Measurements from ENCODE around the gene ELP2.

- no peak for TF ChIP-seq KLF9 (tag by site-specific recombination; IDR thresholded peaks at IDR 0.05; ENCODE audit: low read depth)
- TF ChIP-seq ZNF623 (tag by site-specific recombination; IDR thresholded peaks at IDR 0.05), result no peak
- TF ChIP-seq ZNF677 (tag by site-specific recombination; IDR thresholded peaks at IDR 0.05), result no peak
- TF ChIP-seq ZNF24 (tag by site-specific recombination; IDR thresholded peaks at IDR 0.05), result no peak
- TF ChIP-seq ZNF121 (tag by site-specific recombination; IDR thresholded peaks at IDR 0.05), result no peak
- no peak for TF ChIP-seq GLIS2 (tag by site-specific recombination; IDR thresholded peaks at IDR 0.05)
- no peak for TF ChIP-seq ZNF214 (tag by site-specific recombination; IDR thresholded peaks at IDR 0.05; ENCODE audit: borderline replicate concordance)
- TF ChIP-seq CTCF (tag by site-specific recombination; IDR thresholded peaks at IDR 0.05), result no peak
- TF ChIP-seq KLF16 (tag by site-specific recombination; IDR thresholded peaks at IDR 0.05), result no peak
- no peak for TF ChIP-seq ZBTB44 (tag by site-specific recombination; IDR thresholded peaks at IDR 0.05)
- no peak for TF ChIP-seq ZNF274 (IDR thresholded peaks at IDR 0.05; ENCODE audit: low read length)
- no peak for TF ChIP-seq ZNF274 (tag by site-specific recombination; IDR thresholded peaks at IDR 0.05; ENCODE audit: borderline replicate concordance)
- no peak for TF ChIP-seq ZNF266 (tag by site-specific recombination; IDR thresholded peaks at IDR 0.05; ENCODE audit: low read depth)
- TF ChIP-seq ZNF513 (tag by site-specific recombination; IDR thresholded peaks at IDR 0.05), result no peak
These were observed 20.0 kb upstream of the ELP2 start for GRCh38 chr18:36109737-36110136.
